GM19023 (cell line): Measurements from ENCODE around the gene PAGR1.
"Not testable (repeated sequence)": the region's sequence is repeated elsewhere in the genome, so short reads cannot be mapped to it uniquely, and the experiment has no call there.

Experiments
- ATAC-seq: cut with Tn5 transposase; IDR thresholded peaks from one replicate; pipeline ENCODE4 v1.9.1; 2021; ENCODE audit warnings: mild to moderate bottlenecking, moderate library complexity; ENCODE audit not compliant: unreplicated experiment

The PAGR1 gene

DNA sequence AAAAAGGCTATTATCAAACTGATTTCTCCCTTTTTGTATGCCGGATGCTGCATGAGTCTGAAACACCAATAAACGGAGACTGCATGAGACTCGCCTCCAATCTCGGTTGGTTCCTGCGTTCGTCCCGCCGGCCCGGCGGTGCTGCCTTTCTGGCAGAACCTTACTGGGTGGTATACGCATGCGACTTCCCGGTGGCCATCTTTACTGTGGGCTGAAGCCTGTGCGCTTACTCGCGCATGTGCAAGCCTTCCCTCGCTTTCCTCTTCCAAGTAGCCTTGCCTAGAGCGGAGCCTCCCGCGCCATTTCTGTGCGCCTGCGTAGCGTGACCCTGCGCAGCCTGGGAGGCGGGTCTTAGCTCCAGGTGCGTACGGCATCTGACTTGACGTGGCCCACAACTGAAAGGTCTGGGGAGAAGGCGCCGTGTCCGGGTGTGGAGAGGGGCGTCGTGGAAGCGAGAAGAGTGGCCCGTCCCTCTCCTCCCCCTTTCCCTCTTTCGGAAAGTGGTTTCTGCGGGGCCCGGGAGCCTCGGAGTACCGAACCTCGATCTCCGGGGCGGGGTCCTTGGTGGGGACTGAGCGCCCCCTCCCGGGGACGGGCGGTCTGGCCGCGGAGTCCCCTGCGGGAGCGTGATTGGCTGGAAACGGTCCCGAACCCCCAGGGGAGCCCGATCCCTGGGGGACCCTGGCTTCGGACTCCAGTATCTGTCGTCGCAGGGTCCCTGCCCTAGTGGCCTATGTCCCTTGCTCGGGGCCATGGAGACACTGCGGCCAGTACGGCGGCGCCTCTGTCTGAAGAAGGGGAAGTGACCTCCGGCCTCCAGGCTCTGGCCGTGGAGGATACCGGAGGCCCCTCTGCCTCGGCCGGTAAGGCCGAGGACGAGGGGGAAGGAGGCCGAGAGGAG lies at the start of gene PAGR1:
PAGR1 (plus strand) TSS at position 360 of the 901 bp plus-strand sequence; CDS start at position 734, 374 bp downstream.
- peak; percentile 57 for ATAC-seq

DNA sequence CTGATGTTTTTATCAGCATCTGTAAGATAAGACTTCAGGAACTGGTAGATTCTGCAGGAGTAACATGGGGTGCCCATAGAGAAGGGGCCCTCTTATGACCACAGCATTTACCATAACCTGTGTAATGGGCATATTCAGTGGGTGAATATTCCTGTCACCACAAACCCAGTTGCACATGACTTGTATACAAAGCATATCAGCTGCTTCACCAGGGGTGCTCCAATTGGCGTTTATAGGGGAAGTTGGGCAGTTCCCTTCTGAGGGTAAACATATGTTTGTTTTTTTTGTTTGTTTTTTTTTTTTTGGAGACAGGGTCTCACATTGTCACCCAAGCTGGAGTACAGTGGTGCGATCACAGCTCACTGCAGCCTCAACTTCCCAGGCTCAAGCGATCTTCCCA lies 49.4 kb upstream of the PAGR1 start:
- ATAC-seq, result no peak

DNA sequence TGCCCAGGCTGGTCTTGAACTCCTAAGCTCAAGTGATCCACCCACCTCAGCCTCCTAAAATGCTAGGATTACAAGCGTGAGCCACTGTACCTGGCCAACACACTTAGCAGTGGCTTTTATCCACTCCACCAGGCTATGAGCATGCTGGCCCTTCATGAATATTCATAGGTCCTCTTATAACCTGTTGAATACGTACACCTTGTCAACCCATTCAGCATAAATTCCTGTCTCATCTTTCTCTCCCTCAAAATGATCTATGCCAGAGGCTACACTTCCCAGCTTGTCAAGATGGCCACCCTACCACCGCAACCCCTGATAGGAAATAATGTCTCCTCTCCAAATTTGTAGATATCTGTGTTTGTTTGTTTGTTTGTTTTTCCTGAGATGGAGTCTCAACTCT lies 48.9 kb upstream of the PAGR1 start:
- ATAC-seq, result no peak

GRCh38 chr16:29769507-29769906 lies 46.4 kb upstream of the PAGR1 start:
- no peak for ATAC-seq

DNA sequence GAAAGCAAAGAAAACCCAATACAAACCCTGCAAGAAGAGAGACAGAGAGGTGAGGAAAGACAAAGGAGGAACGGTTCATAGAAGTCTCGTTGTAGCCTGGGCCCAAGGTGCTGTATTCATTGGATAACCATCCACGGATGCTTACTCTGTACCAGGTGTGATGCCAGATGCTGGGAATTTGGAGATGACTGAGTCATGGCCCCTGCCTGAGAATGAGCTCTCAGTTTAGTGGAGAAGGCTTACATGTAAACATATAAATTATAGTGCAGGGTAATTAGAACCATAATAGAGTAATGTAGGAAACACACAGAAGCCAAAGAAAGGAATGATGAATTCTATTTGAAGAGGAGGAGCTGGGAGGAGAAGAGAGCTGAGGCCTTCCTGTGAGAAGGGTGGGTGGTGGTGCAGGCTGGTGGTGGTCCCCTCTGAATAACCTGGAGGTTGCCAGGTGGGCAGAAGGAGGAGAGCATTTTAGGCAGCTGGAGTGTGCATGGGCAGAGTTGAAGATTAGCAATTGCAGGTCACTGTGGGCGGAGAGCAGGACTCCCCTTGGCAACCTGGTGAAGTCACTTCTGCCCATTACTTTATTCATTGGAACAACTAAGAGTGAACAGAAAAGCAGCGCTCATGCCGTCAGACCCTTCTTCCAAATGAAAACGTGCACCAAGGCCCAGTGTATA lies 45.6 kb upstream of the PAGR1 start:
- no peak for ATAC-seq

DNA sequence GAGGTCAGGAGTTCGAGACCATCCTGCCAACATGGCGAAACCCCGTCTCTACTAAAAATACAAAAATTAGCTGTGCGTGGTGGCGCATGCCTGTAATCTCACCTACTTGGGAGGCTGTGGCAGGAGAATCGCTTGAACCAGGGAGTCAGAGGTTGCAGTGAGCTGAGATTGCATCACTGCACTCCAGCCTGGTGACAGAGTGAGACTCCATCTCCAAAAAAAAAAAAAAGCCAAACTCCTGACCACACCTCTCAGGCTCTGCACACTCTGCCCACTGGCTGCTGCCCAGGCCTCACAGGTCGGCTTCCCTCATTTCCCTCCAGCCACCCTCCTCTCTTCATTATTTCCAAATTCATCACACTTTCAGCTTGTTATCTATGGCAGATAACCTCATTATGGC lies 43.6 kb upstream of the PAGR1 start:
- not testable (repeated sequence) for ATAC-seq

DNA sequence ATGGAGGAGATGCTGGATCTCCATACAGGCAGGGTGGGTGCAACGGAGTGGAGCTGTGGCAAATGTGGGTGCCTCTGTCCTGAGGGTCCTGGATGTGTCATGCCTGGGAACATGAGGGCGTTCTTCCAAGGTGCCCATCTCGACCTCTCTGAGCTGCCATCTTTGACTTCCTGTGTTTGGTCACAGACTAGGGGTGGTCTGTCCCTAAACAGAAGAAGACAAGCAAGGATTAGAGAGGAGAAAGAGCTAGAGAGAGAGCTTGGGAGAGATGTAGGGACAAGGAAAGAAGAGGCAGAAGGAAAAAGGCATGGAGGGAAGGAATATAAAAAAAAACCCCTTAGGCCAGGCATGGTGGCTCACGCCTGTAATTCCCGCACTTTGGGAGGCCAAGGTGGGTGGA lies 41.2 kb upstream of the PAGR1 start:
- no peak for ATAC-seq

DNA sequence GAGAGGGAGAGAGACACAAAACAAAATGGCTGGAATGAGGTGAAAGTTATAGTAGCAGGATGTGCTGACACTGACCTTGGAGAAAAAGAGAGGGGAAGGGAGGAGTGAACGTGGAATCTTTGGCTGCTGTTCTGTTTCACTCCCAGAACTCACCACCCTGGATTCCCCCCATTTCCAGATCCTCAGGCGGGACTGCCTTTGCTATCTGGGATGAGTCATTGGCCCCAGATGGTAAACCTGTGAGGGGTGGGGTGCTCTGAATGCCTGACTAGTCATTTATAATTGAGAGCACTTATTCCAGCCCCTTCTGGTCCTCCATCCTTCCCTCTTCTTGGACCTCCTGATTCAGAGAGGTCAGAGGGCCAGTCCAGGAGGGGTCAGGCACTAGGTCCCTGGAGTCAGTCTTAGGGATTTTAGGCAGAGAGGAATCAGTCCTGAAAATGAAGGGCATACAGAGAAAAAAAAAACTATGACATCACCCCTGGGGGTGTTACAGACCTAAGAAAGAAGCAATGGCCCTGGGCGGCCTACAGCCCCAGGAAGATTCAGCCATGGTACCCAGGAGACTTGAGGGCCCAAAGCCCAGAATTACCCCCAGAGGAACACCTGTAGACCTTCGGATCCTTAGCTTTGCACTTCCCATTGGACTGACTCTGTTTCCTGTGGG lies 40.1 kb upstream of the PAGR1 start:
- ATAC-seq, result no peak

DNA sequence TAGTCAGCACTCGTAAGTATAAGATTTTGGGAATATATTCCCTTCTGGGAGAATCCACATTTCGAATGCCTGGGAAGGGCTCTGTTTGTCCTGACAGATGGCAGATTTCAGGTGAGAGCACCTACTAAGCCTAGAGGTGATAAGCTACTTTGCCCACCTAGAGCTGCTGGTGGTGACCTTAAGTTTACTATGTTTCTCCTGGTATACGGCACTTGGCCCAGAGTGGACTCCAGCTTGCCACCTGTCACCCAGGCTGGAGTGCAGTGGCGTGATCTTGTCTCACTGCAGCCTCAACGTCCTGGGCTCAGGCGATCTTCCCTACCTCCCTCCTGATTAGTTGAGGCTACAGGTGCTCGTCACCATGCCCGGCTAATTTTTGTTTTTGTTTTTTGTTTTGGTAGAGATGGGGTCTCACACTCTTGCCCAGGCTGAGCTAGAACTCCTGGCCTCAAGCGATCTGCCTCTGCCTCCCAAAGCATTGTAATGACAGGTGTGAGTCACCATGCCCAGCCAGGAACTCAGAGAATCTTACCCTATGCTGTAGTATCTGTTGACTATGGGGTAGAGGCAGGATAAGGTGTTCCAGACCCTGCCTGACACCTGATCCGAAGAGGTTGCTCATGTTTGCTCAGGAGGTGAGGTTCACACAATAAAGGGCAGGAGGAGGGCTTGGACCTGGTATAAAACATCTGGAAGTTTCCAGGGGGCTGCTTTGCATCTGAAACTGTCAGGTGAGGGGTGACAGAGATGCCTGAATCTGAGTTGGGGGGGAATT lies 38.2 kb upstream of the PAGR1 start, which contains the start of gene ZG16:
ZG16 (plus strand) TSS at position 681 of the 775 bp plus-strand sequence. CDS start 1,011 bp downstream, outside the sequence.
- no peak for ATAC-seq

GRCh38 chr16:29779474-29779873 lies 36.5 kb upstream of the PAGR1 start:
- no peak for ATAC-seq

DNA sequence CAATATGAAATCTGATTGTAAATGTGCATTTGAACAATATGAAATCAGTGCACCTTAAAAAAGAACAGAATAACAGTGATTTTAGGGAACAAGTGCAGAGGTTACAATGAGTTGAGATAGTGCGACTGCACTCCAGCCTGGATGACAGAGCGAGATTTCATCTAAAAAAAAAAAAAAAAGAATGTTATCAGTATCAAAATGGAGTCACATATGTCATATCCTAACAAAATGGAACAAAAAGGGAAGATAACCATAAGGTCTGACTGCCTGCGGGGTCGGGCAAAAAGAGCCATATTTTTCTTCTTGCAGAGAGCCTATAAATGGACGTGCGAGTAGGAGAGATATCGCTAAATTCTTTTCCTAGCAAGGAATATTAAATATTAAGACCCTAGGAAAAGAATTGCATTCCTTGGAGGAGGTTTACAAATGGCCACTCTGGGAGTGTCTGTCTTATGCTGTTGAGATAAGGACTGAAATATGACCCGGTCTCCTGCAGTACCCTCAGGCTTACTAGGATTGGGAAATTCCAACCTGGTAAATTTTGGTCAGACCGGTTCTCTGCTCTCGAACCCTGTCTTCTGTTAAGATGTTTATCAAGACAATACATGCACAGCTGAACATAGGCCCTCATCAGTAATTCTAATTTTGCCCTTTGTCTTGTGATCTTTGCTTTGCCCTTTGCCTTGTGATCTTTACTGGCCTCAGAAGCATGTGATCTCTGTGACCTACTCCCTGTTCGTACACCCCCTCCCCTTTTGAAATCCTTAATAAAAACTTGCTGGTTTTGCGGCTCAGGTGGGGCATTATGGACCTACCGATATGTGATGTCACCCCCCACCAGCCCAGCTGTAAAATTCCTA lies 32.6 kb upstream of the PAGR1 start:
- ATAC-seq, result not testable (repeated sequence)

DNA sequence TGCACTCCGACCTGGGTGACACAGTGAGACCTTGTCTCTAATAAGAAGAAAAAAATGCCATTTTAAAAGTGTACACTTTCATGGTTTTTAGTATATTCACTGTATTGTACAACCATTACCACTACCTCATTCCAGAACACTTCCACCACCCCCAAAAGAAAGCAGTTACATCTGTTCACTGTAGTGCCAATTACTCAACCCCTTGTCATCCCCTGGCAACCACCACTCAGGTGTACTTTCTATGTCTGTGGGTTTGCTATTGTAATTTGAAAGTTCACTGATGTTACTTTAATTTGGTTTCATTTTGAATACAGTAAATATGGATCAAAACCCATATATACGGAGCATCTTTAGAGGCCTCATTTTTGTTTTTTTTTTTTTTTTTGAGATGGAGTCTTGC lies 31.8 kb upstream of the PAGR1 start:
- ATAC-seq, result no peak

- ATAC-seq, result no peak
Measured at GRCh38 chr16:29784901-29785500, 31.0 kb upstream of the PAGR1 start.

GRCh38 chr16:29787155-29787554 lies 28.8 kb upstream of the PAGR1 start:
- not testable (repeated sequence) for ATAC-seq

- no peak for ATAC-seq
Measured at GRCh38 chr16:29789775-29790182, 26.2 kb upstream of the PAGR1 start.

GRCh38 chr16:29790183-29790948 lies 25.6 kb upstream of the PAGR1 start, which contains the start of gene KIF22:
Gene KIF22 (plus strand): TSS chr16:29790751. CDS start chr16:29790760, 9 bp downstream.
- peak; percentile 94 for ATAC-seq

GRCh38 chr16:29790949-29791844 lies 24.8 kb upstream of the PAGR1 start:
- peak; percentile 20 for ATAC-seq
